ENCODE results near the gene SBNO2. TPM values are rescaled to one million over a fixed set of nuclear protein-coding genes. Genes with fewer than 3 reads are reported as not detected.

The SBNO2 gene
- total RNA-seq, 1 experiment from 2014 or later: 123 TPM

DNA sequence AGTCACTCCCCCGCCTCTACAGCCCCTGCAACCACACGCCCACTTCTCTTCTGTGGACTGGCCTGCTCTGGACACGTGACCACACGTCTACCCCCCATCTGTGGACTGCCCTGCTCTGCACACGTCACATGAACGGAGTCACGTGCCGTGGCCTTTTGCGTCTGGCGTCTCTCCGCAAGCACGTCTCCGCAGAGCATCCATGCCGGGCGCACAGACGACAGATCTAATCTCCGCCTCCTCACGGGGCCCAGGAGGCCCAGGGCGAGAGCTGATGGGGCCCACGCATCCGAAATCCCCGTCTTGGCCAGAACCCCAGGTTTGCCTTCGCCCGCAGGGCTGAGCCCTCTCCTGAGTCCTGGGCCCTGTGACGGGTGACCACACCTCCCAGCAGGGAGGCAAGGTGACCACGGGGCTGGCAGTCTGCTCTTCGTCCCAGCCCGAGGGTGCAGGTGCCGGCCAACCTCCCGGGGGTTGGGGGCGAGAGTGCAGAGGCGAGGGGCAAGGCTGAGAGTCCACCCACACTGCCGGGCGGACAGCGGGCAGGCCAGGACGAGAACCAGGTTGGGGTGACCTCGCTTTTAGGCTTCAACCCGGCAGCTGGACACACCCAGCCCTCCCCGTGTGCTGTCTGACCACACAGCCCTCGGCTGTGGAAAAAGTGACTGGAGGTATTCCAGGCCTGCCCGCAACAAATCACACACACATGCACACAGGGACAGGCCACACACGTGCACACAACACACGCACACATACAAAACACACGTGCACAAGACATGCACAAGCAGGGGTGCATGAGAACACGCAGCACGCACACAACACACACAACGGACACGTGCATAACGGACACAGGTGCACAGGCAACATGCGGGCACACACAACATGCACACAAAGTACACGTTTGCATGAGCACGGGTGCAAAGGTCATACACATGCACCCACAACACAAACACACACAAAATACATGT, 3.9 kb downstream of the SBNO2 start:
- ChIA-PET CTCF (interaction anchor here (0.7 to 1.2 kb wide), 3 partner anchors 15 to 69 kb away, joined by 3 to 4 read pairs (median 4); no protein-coding TSS in a partner anchor), POLR2A (interaction anchor here (0.8 to 4.8 kb wide), 16 partner anchors 8 to 149 kb away, joined by 3 to 73 read pairs (median 7); partner anchors contain the start of genes CIRBP, CNN2, GPX4 and RNU6-2)
- TF ChIP-seq, protein P1, sequence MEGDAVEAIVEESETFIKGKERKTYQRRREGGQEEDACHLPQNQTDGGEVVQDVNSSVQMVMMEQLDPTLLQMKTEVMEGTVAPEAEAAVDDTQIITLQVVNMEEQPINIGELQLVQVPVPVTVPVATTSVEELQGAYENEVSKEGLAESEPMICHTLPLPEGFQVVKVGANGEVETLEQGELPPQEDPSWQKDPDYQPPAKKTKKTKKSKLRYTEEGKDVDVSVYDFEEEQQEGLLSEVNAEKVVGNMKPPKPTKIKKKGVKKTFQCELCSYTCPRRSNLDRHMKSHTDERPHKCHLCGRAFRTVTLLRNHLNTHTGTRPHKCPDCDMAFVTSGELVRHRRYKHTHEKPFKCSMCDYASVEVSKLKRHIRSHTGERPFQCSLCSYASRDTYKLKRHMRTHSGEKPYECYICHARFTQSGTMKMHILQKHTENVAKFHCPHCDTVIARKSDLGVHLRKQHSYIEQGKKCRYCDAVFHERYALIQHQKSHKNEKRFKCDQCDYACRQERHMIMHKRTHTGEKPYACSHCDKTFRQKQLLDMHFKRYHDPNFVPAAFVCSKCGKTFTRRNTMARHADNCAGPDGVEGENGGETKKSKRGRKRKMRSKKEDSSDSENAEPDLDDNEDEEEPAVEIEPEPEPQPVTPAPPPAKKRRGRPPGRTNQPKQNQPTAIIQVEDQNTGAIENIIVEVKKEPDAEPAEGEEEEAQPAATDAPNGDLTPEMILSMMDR (IDR thresholded peaks at IDR 0.05; ENCODE audit: unreplicated experiment): no peak
- H3K27me3 Mint-ChIP-seq (ENCODE audit: insufficient read depth, unreplicated experiment): no peaks in the 10 kb centered on the region
- H3K9me3 Mint-ChIP-seq (ENCODE audit: unreplicated experiment): no peaks in the 10 kb centered on the region
- no TSS peak for BruUV-seq (replicated peaks)
- intact Hi-C loops (cut with micrococcal nuclease): loop anchor here (2.0 kb wide), 1 partner anchor 37 kb away; no protein-coding TSS in a partner anchor
- DNase-seq (ENCODE audit: unreplicated experiment): peak; percentile 93
- peak overlapping the region; percentile 75 for H3K4me3 Mint-ChIP-seq (ENCODE audit: unreplicated experiment)
- peak overlapping the region; percentile 88 for H3K27ac Mint-ChIP-seq (ENCODE audit: low read depth, unreplicated experiment)
- peaks cover 18% of the 10 kb centered on the region for H3K36me3 Mint-ChIP-seq (ENCODE audit: insufficient read depth, unreplicated experiment)
- H3K4me1 Mint-ChIP-seq (ENCODE audit: insufficient read depth, unreplicated experiment): peaks cover 23% of the 10 kb centered on the region

DNA sequence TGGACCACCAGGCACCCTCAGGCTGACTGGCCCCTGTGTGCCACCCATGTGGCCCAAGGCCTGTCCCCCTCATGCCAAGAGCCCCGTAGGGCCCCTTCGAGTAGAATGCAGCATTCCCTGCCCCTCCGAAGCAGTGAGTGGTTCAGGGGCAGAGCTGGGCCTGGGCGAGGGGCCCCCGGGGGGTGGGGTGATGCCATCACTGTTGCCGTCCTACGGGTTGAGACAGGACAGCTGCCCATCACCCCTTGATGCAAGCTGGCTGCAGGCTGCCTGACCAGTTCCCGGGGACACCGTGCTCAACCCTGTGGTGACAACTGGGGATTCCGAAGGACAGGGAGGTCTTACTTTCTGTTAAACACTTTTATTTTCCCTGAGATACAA, 4.7 kb downstream of the SBNO2 start:
- POLR2A ChIA-PET: interaction anchor here (0.6 to 4.8 kb wide), 22 partner anchors 8 to 236 kb away, joined by 3 to 73 read pairs (median 6); partner anchors contain the start of genes CIRBP, CNN2, GPX4 and RNU6-2
- Mint-ChIP-seq H3K4me1 (ENCODE audit: insufficient read depth, unreplicated experiment) (peaks cover 22% of the 10 kb centered on the region), H3K27me3 (ENCODE audit: insufficient read depth, unreplicated experiment) (no peaks in the 10 kb centered on the region), H3K27ac (ENCODE audit: low read depth, unreplicated experiment) (peak overlapping the region; percentile 88), H3K36me3 (ENCODE audit: insufficient read depth, unreplicated experiment) (peaks cover 17% of the 10 kb centered on the region), H3K9me3 (ENCODE audit: unreplicated experiment) (no peaks in the 10 kb centered on the region), H3K4me3 (ENCODE audit: unreplicated experiment) (peak overlapping the region; percentile 75)
- intact Hi-C loops (cut with micrococcal nuclease): loop anchor here (2.0 kb wide), 1 partner anchor 37 kb away; no protein-coding TSS in a partner anchor
- CTCF ChIA-PET: interaction anchor here (1.0 to 1.2 kb wide), 2 partner anchors 14 to 69 kb away, joined by 3 to 4 read pairs; no protein-coding TSS in a partner anchor
- TF ChIP-seq, protein P1 (IDR thresholded peaks at IDR 0.05; ENCODE audit: unreplicated experiment): no peak
- DNase-seq (ENCODE audit: unreplicated experiment): no peak
- BruUV-seq (replicated peaks): no TSS peak

DNA sequence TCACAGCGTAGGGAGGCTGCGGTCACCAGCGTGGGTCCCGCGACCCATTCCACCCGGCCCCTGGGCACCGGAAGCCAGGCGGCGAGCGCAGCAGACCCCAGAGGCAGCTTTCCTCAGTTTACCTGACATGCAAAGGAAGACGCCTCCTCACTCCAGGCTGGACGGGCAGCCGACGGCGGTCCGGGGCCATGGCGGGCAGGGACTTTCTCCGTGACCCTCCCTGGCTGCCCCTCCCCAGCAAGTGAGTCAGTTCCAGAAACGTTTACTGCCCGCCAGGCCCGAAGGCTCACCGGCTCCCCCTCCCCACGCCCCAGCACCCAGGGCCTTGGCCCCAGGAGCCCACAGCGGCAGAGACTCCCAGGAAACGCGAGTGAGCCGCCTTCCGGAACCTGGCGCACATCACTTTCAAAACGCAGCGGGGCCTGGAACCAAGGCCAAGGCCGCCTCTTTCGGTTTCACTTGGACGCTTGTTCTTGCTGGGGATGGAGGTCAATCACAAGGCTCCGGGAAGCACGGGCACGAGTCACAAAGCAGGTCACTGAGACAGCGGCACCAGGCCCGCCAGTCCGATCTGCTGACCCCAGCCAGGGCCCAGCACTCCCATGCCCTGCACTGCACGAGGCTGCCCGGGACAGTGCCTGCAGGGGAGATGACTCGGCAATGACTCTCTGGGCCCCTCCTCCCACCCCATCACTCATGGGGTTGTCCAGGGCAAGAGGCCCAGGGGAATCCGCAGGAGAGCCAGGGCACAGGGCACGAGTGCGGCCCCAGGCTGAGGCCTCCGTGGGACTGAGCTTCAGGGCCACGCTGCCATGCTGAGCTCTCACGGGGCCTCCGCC, 5.3 kb downstream of the SBNO2 start:
- ChIA-PET CTCF (interaction anchor here (0.5 to 2.5 kb wide), 5 partner anchors 9 to 70 kb away, joined by 3 to 9 read pairs (median 4); no protein-coding TSS in a partner anchor), POLR2A (interaction anchor here (0.6 to 4.8 kb wide), 31 partner anchors 7 to 242 kb away, joined by 3 to 73 read pairs (median 7); partner anchors contain the start of genes ATP5F1D, CBARP, CIRBP and CNN2)
- BruUV-seq (replicated peaks): TSS peak; percentile 29
- H3K9me3 Mint-ChIP-seq (ENCODE audit: unreplicated experiment): no peaks in the 10 kb centered on the region
- DNase-seq (ENCODE audit: unreplicated experiment): peak; percentile 97
- TF ChIP-seq, protein P1 (IDR thresholded peaks at IDR 0.05; ENCODE audit: unreplicated experiment): no peak
- H3K4me3 Mint-ChIP-seq (ENCODE audit: unreplicated experiment): peak overlapping the region; percentile 75
- H3K27ac Mint-ChIP-seq (ENCODE audit: low read depth, unreplicated experiment): peak overlapping the region; percentile 88
- H3K27me3 Mint-ChIP-seq (ENCODE audit: insufficient read depth, unreplicated experiment): no peaks in the 10 kb centered on the region
- intact Hi-C loops (cut with micrococcal nuclease): loop anchor here (2.0 kb wide), 1 partner anchor 36 kb away; no protein-coding TSS in a partner anchor
- peaks cover 17% of the 10 kb centered on the region for H3K36me3 Mint-ChIP-seq (ENCODE audit: insufficient read depth, unreplicated experiment)
- H3K4me1 Mint-ChIP-seq (ENCODE audit: insufficient read depth, unreplicated experiment): peaks cover 22% of the 10 kb centered on the region

Measured in MCF 10A (cell line).